Stimulated activated naive CD8-positive, alpha-beta T cell treated with anti-CD3 and anti-CD28 coated beads, Interleukin-15, amount 100 ng/mL, for 72 hours (primary cell): ENCODE results near the gene RNU5B-1.

ENCODE experiments used
- ATAC-seq: fragments of 150-1000 bp; cut with Tn5 transposase; 2 replicates; pipeline ENCODE4 v1.10.0; 2021; ENCODE audit warnings: mild to moderate bottlenecking, moderate library complexity
- DNase-seq, 2 donors: peaks; one replicate each; pipeline ENCODE4 v3.0.0; 2021 to 2022
- H3K27ac Mint-ChIP-seq, 2 donors: one replicate each; pipeline ENCODE4 v1.8.0; 2022; ENCODE audit warnings: mild to moderate bottlenecking in 2 of 2, mixed read lengths in 2 of 2, moderate library complexity in 2 of 2
- H3K27me3 Mint-ChIP-seq: one replicate; pipeline ENCODE4 v1.8.0; 2022; ENCODE audit warnings: mixed read lengths
- H3K4me1 Mint-ChIP-seq: one replicate; pipeline ENCODE4 v1.8.0; 2022; ENCODE audit warnings: mild to moderate bottlenecking, mixed read lengths
- H3K4me3 Mint-ChIP-seq, 2 donors: one replicate each; pipeline ENCODE4 v1.8.0; 2022; ENCODE audit warnings: mild to moderate bottlenecking in 2 of 2, mixed read lengths in 2 of 2, moderate library complexity in 1 of 2
- H3K9me3 Mint-ChIP-seq, 2 donors: one replicate each; pipeline ENCODE4 v1.8.0; 2022; ENCODE audit warnings: mixed read lengths in 2 of 2

RNU5B-1 gene

DNA sequence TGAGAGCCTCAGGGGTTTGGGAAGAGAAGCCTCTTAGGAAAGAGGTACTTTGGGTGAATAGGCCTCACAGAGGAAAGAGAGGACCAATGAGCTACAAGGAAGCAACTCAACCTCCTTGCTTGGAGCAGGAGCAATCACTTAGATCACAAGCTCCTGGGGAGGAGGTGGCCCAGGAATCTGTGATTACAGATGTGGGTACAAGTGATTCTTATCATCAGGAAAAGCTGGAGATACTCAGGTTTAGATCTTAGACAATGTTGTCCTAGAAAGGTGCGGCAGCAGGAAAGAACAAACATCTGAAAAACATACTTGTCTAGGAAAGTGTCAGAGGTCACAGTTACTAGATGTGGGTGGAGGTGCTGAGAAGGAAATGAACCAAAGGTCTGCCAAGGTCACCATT is 26.0 kb upstream of the RNU5B-1 start:
- Mint-ChIP-seq H3K9me3 (no peaks in the 10 kb centered on the region), H3K4me3 (no peak overlapping the region), H3K27me3 (no peaks in the 10 kb centered on the region), H3K27ac (peak overlapping the region in 1 of 2 donors; percentile 33), H3K4me1 (peaks cover 58% of the 10 kb centered on the region)
- DNase-seq (no peak), ATAC-seq (no peak)

DNA sequence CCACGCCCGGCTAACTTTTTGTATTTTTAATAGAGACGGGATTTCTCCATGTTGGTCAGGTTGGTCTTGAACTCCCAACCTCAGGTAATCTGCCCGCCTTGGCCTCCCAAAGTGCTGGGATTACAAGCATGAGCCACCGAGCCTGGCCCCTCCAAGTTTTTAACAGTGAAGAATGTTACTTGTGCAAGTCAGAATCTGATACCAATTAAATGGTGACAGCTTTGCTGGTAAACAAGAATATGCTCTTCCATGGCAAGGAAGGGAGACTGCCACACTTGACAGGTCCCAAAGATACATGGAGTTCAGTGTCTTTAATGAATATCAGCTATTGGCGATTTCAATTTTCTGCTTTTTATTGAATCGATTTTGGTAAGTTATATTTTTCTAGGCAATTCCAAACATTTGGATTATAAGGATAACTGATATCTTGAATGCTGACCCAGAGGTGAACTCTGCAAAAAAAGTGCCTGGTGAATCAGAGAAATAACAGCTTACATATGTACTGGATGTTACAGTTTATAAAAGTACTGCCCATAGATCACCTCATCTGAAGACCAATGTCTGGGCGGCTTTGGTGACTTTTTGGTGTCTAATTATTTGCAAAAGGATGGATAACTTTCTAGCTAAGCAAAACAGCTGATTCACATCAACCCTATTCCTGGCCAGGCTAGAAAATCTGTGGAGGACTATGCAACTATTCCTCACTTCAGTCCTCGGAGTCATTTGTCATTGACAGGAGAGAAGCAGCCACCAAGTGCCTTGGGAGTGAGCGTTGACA is 19.0 kb upstream of the RNU5B-1 start:
- peak overlapping the region; percentile 88 to 91 for H3K4me3 Mint-ChIP-seq
- H3K4me1 Mint-ChIP-seq: peaks cover 46% of the 10 kb centered on the region
- ATAC-seq (no peak), DNase-seq (no peak)
- H3K27me3 Mint-ChIP-seq: no peaks in the 10 kb centered on the region
- H3K9me3 Mint-ChIP-seq: no peaks in the 10 kb centered on the region
- H3K27ac Mint-ChIP-seq: peak overlapping the region; percentile 94 to 96

DNA sequence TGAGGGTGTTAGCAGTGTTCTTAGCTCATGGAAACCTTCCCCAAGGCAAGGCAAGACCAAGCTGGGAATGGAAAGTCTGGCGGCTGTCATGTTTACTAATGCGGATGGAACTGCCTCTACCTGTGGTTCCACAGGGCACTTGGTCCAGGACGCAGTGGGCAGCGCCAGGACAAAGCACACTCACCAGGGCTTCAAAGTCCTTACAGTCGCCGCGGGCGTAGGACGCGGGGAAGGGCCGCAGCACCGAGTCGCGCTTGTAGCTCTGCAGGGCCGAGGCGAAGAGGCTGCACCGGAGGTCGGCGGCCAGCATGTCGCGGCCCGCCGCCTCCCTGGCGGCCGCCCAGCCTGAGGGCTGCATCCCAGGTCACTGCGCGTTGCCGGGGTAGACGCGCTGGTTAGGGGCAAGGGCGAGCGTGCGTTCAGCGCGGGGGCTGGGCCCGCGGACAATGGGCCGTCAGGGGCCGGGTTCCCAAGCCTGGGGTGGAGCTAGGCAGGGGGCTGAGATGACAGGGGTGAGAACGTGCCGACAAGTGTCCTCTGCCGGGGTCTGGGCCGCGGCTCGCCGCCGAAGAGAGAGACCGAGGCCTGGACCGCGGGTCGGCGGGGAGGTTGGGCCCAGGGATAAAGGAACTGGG is 18.3 kb upstream of the RNU5B-1 start:
- Mint-ChIP-seq H3K27me3 (no peaks in the 10 kb centered on the region), H3K9me3 (no peaks in the 10 kb centered on the region), H3K4me1 (peaks cover 46% of the 10 kb centered on the region), H3K4me3 (peak overlapping the region; percentile 88 to 91), H3K27ac (peak overlapping the region; percentile 94 to 96)
- ATAC-seq: peak; percentile 51
- no peak for DNase-seq

DNA sequence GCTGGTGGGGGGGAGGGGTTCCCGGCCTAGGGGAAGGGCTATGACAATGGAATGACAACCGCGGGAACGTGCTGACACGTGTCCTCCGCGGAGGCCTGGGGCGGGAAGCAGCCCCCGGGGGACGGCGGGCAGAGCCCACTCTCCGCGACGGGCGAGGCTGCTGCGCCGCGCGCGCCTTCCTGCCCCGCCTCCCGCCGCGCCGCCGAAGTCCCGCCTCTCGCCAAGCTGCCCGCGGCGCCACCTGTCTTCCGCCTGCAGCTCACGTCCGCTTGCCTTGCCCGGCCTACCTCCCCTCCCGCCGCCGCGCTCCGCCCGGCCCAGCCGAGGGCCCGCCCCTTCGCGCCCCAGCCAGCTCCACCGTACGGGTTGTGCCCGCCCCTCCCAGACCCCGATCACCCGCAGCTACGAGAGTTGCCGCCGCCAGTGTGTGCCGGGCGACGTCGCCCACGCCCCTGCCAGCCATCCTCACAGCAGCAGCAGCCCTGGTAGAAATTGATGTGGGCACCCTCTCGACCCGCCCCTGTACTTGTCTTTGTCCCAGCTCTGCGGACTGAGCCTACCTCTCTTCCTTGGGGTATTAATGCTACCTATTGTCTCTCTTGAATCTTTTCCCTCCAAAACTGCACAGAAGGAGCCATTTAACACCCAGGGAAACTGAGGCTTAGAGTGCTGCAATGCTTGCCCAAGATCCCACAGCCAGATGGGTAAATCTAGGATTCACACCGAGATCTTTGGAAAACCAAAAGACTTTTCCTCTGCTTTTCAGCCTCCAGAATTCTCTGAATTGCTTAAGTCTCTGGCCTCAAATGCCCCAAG is 17.6 kb upstream of the RNU5B-1 start, which contains the start of gene PARP16:
TSS of gene PARP16 (minus strand) at position 180 of the 816 bp plus-strand sequence. CDS start 457 bp downstream, outside the sequence.
- DNase-seq (peak; percentile 92 to 93), ATAC-seq (peak; percentile 97)
- peak within 1 kb of the TSS; percentile 94 to 96 for H3K27ac Mint-ChIP-seq
- H3K4me3 Mint-ChIP-seq: peak within 1 kb of the TSS; percentile 88 to 91
- H3K9me3 Mint-ChIP-seq: no peaks in the 10 kb centered on the region
- H3K4me1 Mint-ChIP-seq: peaks cover 45% of the 10 kb centered on the region
- no peaks in the 10 kb centered on the region for H3K27me3 Mint-ChIP-seq

DNA sequence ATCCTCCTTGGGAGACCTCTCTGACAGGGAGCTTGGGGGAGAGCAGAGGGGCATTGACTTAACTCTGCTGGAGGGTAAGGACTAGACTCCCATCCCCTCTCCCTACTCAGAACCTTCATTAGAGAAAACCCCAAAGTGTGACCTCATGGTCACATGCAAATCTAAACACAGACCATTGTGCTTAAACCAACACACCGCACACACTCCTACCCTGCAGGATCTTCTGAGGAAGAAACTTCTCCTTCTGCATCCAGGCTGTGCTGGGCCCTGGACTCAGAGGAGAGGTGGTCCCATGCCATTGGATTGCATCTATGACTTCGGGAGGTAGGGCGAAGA is 17.0 kb upstream of the RNU5B-1 start:
- DNase-seq (no peak), ATAC-seq (no peak)
- Mint-ChIP-seq H3K4me3 (peak overlapping the region; percentile 88 to 91), H3K4me1 (peaks cover 39% of the 10 kb centered on the region), H3K27me3 (no peaks in the 10 kb centered on the region), H3K27ac (peak overlapping the region; percentile 31 to 94), H3K9me3 (no peaks in the 10 kb centered on the region)

DNA sequence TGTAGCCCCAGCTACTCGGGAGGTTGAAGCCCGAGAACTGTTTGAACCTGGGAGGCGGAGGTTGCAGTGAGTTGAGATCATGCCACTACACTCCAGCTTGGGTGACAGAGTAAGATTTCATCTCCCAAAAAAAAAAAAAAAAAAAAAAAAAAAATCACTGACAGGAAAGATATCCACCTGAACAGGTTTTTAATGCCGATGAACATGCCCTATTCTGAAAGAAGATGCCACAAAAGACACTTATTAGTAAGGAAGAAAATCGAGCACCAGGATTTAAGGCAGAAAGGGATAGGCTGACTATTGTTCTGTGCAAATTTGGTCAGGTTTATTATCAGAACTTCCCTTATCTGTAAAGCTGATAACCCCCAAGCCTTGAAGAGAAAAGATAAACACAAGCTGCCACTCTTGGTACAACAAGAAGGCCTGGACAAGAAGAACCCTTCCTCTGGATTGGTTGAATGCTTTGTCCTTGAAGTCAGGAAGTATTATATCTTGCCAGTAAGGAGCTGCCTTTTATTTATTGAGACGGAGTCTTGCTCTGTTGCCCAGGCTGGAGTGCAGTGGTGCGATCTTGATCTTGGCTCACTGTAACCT is 15.1 kb upstream of the RNU5B-1 start:
- ATAC-seq: no peak
- H3K9me3 Mint-ChIP-seq: no peaks in the 10 kb centered on the region
- peaks cover 24% of the 10 kb centered on the region for H3K4me1 Mint-ChIP-seq
- H3K27me3 Mint-ChIP-seq: no peaks in the 10 kb centered on the region
- no peak overlapping the region for H3K4me3 Mint-ChIP-seq
- DNase-seq: no peak
- no peak overlapping the region for H3K27ac Mint-ChIP-seq

DNA sequence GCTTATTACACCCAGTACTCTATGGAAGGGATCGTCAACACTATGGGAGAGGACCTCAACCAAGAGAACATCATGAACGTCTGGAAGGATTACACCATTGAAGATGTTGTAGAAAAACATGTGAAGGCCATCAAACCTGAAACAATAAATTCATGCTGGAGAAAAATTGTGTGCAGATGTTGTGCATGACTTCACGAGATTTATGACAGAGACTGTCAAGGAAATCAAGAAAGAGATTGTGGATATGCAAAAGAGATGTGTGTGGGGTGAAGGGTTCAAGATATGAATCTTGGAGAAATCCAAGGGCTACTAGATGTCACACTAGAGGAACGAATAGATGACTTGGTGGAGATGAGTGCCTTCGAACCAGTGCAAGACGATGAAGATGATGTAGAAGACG is 14.2 kb upstream of the RNU5B-1 start:
- H3K27ac Mint-ChIP-seq: no peak overlapping the region
- peaks cover 20% of the 10 kb centered on the region for H3K4me1 Mint-ChIP-seq
- H3K4me3 Mint-ChIP-seq: no peak overlapping the region
- ATAC-seq (no peak), DNase-seq (no peak)
- H3K27me3 Mint-ChIP-seq: no peaks in the 10 kb centered on the region
- H3K9me3 Mint-ChIP-seq: no peaks in the 10 kb centered on the region

DNA sequence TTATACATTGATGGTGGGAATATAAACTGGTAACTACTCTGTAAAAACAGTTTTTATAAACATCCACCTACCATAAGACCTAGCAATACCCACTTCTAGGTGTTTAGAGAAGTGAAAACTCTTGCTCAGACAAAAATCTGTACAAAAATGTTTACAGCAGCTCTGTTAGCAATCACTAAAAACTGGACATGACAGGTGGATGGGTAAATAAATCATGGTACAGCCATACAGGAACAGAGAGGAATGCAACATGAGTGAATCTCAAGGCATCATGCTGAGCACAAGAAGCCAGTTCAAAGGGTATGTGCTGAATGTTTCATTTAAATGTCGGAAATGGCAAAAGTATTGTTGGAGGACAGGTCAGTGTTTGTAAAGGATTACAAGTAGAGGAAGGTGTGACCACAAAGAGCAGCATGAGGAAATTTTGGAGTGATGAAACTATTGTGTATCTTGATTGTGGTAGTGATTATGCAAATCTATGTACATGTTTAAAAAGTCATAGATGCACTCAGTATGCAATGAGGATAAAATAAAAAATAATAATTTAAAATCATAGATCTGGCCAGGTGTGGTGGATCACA is 11.4 kb upstream of the RNU5B-1 start:
- peaks cover 22% of the 10 kb centered on the region for H3K4me1 Mint-ChIP-seq
- H3K9me3 Mint-ChIP-seq: no peaks in the 10 kb centered on the region
- DNase-seq (no peak), ATAC-seq (no peak)
- no peaks in the 10 kb centered on the region for H3K27me3 Mint-ChIP-seq
- H3K27ac Mint-ChIP-seq: no peak overlapping the region
- H3K4me3 Mint-ChIP-seq: no peak overlapping the region

DNA sequence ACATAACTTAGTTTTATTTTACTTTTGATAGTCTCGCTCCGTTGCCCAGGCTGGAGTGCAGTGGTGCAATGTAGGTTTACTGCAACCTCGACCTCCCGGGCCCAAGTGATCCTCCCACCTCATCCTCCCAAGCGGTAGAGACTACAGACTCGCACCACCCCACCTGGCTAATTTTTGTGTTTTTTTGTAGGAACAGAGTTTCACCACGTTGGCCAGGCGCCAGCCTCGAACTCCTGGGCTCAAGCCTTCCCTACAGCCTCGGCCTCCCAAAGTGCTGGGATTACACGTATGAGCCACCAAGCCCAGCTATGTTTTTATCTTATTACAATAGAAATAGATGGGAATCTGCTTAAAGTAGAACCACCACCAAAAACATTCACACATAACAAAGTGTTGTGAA is 5.7 kb upstream of the RNU5B-1 start:
- no peak for DNase-seq
- Mint-ChIP-seq H3K9me3 (no peaks in the 10 kb centered on the region), H3K27ac (no peak overlapping the region), H3K27me3 (no peaks in the 10 kb centered on the region), H3K4me3 (peak overlapping the region; percentile 63 to 77), H3K4me1 (peaks cover 45% of the 10 kb centered on the region)
- ATAC-seq: no peak

DNA sequence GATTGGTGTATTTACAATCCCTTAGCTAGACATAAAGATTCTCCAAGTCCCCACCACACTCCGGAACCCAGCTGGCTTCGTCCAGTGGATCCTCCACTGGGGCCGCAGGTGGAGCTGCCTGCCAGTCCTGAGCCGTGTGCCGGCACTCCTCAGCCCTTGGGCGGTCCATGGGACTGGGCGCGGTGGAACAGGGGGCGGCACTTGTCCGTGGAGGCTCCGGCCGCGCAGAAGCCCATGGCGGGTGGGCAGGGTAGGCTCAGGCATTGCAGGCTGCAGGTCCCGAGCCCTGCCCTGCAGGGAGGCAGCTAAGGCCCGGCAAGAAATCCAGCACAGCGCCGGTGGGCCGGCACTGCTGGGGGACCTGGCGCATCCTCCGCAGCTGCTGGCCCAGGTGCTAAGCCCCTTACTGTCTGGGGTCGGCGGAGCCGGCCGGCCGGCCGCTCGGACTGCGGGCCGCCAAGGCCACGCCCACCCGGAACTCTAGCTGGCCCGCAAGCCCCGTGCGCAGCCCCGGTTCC is 3.5 kb upstream of the RNU5B-1 start:
- Mint-ChIP-seq H3K9me3 (no peaks in the 10 kb centered on the region), H3K27me3 (no peaks in the 10 kb centered on the region), H3K4me1 (peaks cover 59% of the 10 kb centered on the region), H3K27ac (no peak overlapping the region), H3K4me3 (no peak overlapping the region)
- no peak for ATAC-seq
- no peak for DNase-seq

DNA sequence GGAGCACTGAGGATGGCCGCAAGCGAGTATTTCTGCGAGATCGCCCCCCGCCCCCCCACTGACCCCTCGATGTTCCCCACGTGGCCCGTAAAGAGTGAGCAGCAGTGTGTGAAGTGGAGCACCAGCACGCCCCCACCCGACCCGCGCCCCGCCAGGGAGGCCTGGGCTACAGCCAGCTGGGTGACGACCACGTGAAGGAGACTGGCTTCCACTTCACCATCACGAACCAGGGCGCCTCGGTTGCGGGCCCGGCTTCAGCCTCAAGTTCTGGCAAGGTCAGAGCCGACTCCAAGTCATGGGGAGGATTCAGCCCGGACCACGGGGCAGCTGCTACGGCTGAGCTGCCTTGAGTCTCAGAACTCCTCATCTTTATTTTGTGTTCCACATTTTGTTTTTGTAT is 2.4 kb upstream of the RNU5B-1 start:
- Mint-ChIP-seq H3K4me3 (no peak overlapping the region), H3K27me3 (no peaks in the 10 kb centered on the region), H3K27ac (no peak overlapping the region), H3K4me1 (peaks cover 58% of the 10 kb centered on the region), H3K9me3 (no peaks in the 10 kb centered on the region)
- no peak for ATAC-seq
- no peak for DNase-seq

DNA sequence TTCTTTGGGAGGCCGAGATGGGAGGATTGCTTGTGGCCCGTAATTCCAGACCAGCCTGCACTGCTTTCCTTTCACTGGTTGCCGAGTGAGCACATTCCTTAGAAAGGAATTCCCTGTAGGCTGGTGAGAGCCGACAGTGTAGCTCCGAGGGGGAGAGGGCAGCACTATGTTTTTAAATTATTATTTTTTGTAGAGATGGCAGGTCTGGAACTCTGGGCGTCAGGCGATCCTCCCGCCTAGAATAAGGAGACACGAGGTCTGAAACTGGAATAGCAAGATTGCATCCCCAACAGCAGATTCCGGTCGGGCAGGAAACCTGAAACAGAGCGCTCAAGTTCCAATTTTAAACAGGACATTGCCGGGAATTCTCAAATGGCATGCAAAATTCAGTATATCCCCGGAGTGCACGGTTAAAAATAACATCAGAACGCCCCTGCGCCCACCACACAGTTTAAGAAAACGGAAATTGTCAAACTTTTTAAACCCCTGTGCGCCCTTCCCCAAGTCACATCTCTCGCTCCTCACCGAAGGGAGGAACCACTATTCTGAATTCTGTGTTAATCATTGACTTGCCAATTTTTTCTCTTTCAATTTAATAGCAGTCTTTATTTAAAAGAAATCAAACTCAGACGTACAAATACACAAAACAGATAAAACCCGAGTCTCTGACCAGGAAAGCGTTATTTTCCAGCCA is 643 bp upstream of the RNU5B-1 start:
- Mint-ChIP-seq H3K27me3 (no peaks in the 10 kb centered on the region), H3K4me1 (peaks cover 41% of the 10 kb centered on the region), H3K9me3 (no peaks in the 10 kb centered on the region), H3K4me3 (peak overlapping the region; percentile 95 to 96), H3K27ac (peak overlapping the region; percentile 100)
- ATAC-seq (no peak), DNase-seq (no peak)

DNA sequence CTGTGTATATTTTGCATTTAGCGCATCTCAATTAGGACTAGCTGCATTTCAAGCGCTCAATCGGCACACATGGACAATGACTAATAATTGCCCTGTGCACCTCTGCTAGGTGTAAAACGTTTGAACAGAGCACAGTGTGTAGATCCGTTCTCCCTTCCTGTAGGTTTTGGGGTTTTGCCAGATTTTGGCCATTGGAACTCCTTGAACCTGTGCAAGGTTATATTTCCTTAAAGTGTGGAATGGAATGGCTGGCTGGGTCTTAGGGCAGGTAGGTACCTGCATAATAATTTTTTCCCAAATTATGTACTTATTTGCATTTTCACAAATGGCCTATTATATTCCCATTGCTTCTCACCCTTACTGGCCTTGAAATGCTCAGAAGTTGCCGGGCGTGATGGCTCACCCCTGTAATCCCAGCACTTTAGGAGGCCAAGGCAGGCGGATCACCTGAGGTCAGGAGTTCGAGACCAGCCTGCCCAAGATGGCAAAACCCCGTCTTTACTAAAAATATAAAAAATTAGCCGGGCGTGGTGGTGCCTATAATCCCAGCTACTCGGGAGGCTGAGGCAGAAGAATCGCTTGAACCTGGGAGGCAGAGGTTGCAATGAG is 777 bp downstream of the RNU5B-1 start:
- Mint-ChIP-seq H3K9me3 (no peaks in the 10 kb centered on the region), H3K27me3 (no peaks in the 10 kb centered on the region), H3K4me3 (peak overlapping the region; percentile 95 to 96), H3K4me1 (peaks cover 33% of the 10 kb centered on the region), H3K27ac (peak overlapping the region; percentile 100)
- no peak for DNase-seq
- peak; percentile 64 for ATAC-seq

DNA sequence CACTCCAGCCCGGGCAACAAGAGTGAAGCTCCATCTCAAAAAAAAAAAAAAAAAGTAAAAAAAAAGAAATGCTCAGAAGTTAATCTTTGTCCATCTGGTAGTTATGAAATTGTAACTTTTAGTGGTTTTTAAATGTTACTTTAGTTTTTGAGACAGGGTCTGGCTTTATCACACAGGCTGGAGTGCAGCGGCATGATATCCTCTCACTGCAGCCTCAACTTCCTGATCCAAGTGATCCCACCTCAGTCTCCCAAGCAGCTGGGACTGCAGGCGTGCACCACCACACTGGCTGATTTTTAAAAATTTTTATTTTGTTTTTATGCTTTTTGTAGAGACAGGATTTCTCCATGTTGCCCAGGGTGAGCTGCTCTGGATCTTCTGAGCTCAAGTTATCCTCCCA is 1.3 kb downstream of the RNU5B-1 start:
- H3K4me1 Mint-ChIP-seq: peaks cover 31% of the 10 kb centered on the region
- no peak for DNase-seq
- H3K9me3 Mint-ChIP-seq: no peaks in the 10 kb centered on the region
- ATAC-seq: no peak
- peak overlapping the region in 1 of 2 donors; percentile 47 for H3K4me3 Mint-ChIP-seq
- H3K27ac Mint-ChIP-seq: peak overlapping the region in 1 of 2 donors; percentile 100
- H3K27me3 Mint-ChIP-seq: no peaks in the 10 kb centered on the region
